Esophagus muscularis mucosa (tissue), 3 donors: ENCODE results near the gene RGS3.

Source experiments
- POLR2AphosphoS5 ChIP-seq, 2 donors: sonication (generic); formaldehyde crosslinking; IDR thresholded peaks; one replicate each; pipeline ENCODE4 v1.6.1; 2017; ENCODE audit warnings: antibody characterized with exemption in 2 of 2
- TF ChIP-seq, protein P1 (sequence below), 3 experiments: fragments of 200-600 bp in 2 of 3; fragments of 450-650 bp in 1 of 3; sonication (generic) in 2 of 3; IDR thresholded peaks; one replicate each; pipeline ENCODE4 v1.5.1; 2017 to 2019; ENCODE audit warnings: antibody characterized with exemption in 3 of 3, mild to moderate bottlenecking in 2 of 3, moderate library complexity in 1 of 3

DNA sequence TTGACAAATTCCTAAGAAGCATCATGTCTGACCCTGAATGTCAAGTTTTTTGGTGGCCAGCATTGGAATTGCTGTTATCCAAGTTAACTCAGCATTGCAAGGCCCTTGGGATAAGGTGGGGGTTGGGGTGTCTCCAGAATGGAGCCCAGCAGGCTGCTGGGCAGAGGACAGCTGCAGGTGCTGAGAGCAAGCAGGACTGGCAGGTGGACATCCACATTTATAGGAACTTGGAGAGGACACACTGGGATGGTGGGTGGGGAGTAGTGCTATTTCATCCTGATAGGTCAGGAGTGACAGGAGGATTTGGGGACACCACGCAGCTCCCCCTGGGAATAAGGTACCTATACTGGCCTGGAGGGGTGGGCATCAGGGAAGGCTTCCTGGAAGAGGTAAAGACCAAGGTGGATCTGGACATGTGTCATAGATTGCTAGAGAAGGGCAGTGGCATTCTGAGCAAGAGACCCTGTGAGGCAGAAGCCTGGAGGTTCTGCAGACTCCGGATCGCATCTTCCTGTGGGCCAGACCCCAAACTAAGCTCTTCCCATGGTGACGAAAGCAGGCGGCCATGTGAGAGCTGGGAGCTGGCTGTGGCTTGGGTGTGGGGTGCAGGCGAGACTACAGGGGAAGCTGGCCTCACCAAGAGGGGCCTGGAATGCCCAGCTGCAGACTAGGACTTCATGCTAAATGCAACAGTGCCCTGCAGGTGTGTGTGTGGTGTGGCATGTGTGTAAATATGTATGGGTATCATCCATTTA lies 148.1 kb downstream of the RGS3 start:
- TF ChIP-seq, protein P1, sequence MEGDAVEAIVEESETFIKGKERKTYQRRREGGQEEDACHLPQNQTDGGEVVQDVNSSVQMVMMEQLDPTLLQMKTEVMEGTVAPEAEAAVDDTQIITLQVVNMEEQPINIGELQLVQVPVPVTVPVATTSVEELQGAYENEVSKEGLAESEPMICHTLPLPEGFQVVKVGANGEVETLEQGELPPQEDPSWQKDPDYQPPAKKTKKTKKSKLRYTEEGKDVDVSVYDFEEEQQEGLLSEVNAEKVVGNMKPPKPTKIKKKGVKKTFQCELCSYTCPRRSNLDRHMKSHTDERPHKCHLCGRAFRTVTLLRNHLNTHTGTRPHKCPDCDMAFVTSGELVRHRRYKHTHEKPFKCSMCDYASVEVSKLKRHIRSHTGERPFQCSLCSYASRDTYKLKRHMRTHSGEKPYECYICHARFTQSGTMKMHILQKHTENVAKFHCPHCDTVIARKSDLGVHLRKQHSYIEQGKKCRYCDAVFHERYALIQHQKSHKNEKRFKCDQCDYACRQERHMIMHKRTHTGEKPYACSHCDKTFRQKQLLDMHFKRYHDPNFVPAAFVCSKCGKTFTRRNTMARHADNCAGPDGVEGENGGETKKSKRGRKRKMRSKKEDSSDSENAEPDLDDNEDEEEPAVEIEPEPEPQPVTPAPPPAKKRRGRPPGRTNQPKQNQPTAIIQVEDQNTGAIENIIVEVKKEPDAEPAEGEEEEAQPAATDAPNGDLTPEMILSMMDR (IDR thresholded peaks at IDR 0.05) = no peak
- no peak for TF ChIP-seq POLR2AphosphoS5 (IDR thresholded peaks at IDR 0.05)
